ENCODE results near the gene RNPEP. TPM values are rescaled to one million over a fixed set of nuclear protein-coding genes. Genes with fewer than 3 reads are reported as not detected.
A peak's percentile ranks its signal among the peaks of the same experiment; 100 is the strongest.

The RNPEP gene
- total RNA-seq, 2 experiments from 2014 or later = 14.7 to 52.1 TPM

DNA sequence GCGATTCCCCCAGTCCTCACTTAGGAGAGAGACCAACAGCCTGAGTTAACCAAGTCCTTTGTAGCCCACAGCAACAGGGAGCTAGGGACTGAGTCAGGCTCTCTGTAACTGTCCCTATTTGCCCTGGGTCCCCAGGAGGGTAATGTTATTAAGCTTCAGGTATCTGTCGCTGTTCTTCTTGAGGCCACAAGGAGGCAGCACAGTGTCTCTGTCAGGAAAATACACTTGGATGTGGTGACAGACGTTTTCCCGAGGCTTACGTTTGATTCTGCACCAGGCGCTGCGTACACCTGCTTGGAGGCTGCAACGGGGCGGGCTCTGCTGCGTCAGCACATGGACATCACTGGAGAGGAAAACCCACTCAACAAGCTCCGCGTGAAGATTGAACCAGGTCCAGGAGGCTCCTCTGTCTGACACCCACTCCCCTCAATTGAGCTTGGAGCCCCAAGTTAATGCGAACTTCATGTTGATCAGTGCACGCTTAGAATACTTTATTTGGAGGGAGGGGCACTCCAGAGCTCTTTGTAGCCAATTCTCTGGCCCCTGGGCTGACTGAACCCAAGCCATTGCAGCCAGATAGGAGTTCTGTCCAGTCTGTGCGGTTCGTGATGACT is 17.3 kb downstream of the RNPEP start:
- no peaks in the 10 kb centered on the region for H3K4me1 ChIP-seq (ENCODE audit: insufficient read depth, low read length, poor library complexity, severe bottlenecking)
- no peaks in the 10 kb centered on the region for H4K20me1 ChIP-seq (ENCODE audit: insufficient read depth, low read length)
- POLR2A ChIA-PET = interaction anchor here (0.6 kb wide), 1 partner anchor 133 kb away, joined by 4 read pairs; no protein-coding TSS in a partner anchor
- no TSS peak for BruUV-seq (replicated peaks)
- no peaks in the 10 kb centered on the region for H3K79me2 ChIP-seq (ENCODE audit: insufficient read depth, low read depth, low read length)
- CTCF ChIA-PET (ENCODE audit: unreplicated experiment) = interaction anchor here (0.5 to 1.0 kb wide), 5 partner anchors 13 to 189 kb away, joined by 3 to 6 read pairs (median 3); no protein-coding TSS in a partner anchor
- no peak overlapping the region for H3K4me2 ChIP-seq (ENCODE audit: low read length)
- H2AFZ ChIP-seq (ENCODE audit: low read length) = no peak overlapping the region
- no peak overlapping the region for H3K27ac ChIP-seq (ENCODE audit: low read depth, low read length, poor library complexity, severe bottlenecking)
- DNase-seq (ENCODE audit: low spot score) = peak; percentile 59
- H3K4me3 ChIP-seq (ENCODE audit: low read depth, low read length, poor library complexity, severe bottlenecking) = no peak overlapping the region
- no peaks in the 10 kb centered on the region for H3K9me3 ChIP-seq (ENCODE audit: low read length)
- no peaks in the 10 kb centered on the region for H3K36me3 ChIP-seq (ENCODE audit: insufficient read depth, low read length)
- intact Hi-C loops (cut with micrococcal nuclease; ENCODE audit: unreplicated experiment) = no loop called here
- H3K9me2 ChIP-seq (ENCODE audit: insufficient read depth, low read length) = no peaks in the 10 kb centered on the region
- TF ChIP-seq, protein P1, sequence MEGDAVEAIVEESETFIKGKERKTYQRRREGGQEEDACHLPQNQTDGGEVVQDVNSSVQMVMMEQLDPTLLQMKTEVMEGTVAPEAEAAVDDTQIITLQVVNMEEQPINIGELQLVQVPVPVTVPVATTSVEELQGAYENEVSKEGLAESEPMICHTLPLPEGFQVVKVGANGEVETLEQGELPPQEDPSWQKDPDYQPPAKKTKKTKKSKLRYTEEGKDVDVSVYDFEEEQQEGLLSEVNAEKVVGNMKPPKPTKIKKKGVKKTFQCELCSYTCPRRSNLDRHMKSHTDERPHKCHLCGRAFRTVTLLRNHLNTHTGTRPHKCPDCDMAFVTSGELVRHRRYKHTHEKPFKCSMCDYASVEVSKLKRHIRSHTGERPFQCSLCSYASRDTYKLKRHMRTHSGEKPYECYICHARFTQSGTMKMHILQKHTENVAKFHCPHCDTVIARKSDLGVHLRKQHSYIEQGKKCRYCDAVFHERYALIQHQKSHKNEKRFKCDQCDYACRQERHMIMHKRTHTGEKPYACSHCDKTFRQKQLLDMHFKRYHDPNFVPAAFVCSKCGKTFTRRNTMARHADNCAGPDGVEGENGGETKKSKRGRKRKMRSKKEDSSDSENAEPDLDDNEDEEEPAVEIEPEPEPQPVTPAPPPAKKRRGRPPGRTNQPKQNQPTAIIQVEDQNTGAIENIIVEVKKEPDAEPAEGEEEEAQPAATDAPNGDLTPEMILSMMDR (conservative IDR thresholded peaks at IDR 0.05; ENCODE audit: low read length) = peak; percentile 82
- TF ChIP-seq EZH2phosphoT487 (IDR thresholded peaks at IDR 0.05; ENCODE audit: borderline replicate concordance, low read depth, low read length) = no peak

DNA sequence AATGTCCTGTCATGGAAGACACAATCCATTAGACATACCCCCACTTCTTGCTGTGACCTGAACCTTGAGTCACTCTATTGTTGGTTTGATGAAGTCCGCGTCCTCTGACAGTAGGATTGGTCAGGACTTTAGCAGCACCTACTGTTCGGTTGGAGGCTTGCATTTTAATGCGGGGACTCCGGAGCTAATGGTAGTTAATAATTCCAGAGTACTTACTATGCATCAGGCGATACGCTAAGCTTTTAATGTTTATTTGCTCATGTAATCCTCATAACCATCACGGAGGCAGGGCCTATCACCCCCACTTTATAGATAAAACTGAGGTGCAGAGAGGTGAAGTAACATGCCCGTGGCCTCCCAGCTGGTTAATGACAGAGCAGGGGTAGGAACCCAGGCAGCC is 20.1 kb downstream of the RNPEP start:
- intact Hi-C loops (cut with micrococcal nuclease; ENCODE audit: unreplicated experiment) = no loop called here
- BruUV-seq (replicated peaks) = no TSS peak
- Histone ChIP-seq H3K27ac (ENCODE audit: low read depth, low read length, poor library complexity, severe bottlenecking) (no peak overlapping the region), H3K36me3 (ENCODE audit: insufficient read depth, low read length) (no peaks in the 10 kb centered on the region), H3K4me3 (ENCODE audit: low read depth, low read length, poor library complexity, severe bottlenecking) (no peak overlapping the region), H3K4me1 (ENCODE audit: insufficient read depth, low read length, poor library complexity, severe bottlenecking) (no peaks in the 10 kb centered on the region), H3K9me2 (ENCODE audit: insufficient read depth, low read length) (no peaks in the 10 kb centered on the region), H2AFZ (ENCODE audit: low read length) (no peak overlapping the region), H4K20me1 (ENCODE audit: insufficient read depth, low read length) (no peaks in the 10 kb centered on the region), H3K79me2 (ENCODE audit: insufficient read depth, low read depth, low read length) (no peaks in the 10 kb centered on the region), H3K9me3 (ENCODE audit: low read length) (no peaks in the 10 kb centered on the region), H3K4me2 (ENCODE audit: low read length) (no peak overlapping the region)
- TF ChIP-seq, protein P1 (conservative IDR thresholded peaks at IDR 0.05; ENCODE audit: low read length) = 0 out of 2 replicates have a peak, but pooled peaks have one; percentile 20
- no peak for TF ChIP-seq EZH2phosphoT487 (IDR thresholded peaks at IDR 0.05; ENCODE audit: borderline replicate concordance, low read depth, low read length)
- ChIA-PET CTCF (ENCODE audit: unreplicated experiment) (no interaction called here), POLR2A (no interaction called here)
- no peak for DNase-seq (ENCODE audit: low spot score)

DNA sequence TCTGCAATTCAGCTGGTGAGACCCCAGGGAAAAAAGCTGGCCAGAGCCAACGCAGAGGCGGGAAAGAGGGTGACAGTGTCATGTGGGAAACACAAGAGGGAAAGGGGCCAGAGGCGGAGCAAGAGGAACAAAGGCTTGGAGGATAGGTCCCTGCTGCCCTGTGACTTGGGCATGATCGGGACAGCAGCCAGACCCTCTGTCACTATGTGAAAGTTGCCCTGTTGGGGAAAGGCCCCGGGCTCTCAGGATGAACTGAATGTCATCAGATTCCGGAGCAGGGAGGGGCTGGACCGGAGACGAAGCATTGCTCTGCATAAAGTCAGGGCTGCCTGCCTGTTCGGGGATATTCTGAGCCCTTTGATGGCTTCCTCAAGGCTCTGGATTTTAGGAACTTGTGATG is 22.3 kb downstream of the RNPEP start:
- H4K20me1 ChIP-seq (ENCODE audit: insufficient read depth, low read length) = no peaks in the 10 kb centered on the region
- POLR2A ChIA-PET = interaction anchor here (0.6 kb wide), 1 partner anchor 233 kb away, joined by 4 read pairs; no protein-coding TSS in a partner anchor
- intact Hi-C loops (cut with micrococcal nuclease; ENCODE audit: unreplicated experiment) = no loop called here
- H2AFZ ChIP-seq (ENCODE audit: low read length) = no peak overlapping the region
- H3K9me2 ChIP-seq (ENCODE audit: insufficient read depth, low read length) = no peaks in the 10 kb centered on the region
- no peak overlapping the region for H3K4me2 ChIP-seq (ENCODE audit: low read length)
- no peaks in the 10 kb centered on the region for H3K9me3 ChIP-seq (ENCODE audit: low read length)
- H3K79me2 ChIP-seq (ENCODE audit: insufficient read depth, low read depth, low read length) = no peaks in the 10 kb centered on the region
- DNase-seq (ENCODE audit: low spot score) = no peak
- no peaks in the 10 kb centered on the region for H3K36me3 ChIP-seq (ENCODE audit: insufficient read depth, low read length)
- BruUV-seq (replicated peaks) = no TSS peak
- H3K4me1 ChIP-seq (ENCODE audit: insufficient read depth, low read length, poor library complexity, severe bottlenecking) = peaks cover 1% of the 10 kb centered on the region
- H3K4me3 ChIP-seq (ENCODE audit: low read depth, low read length, poor library complexity, severe bottlenecking) = no peak overlapping the region
- TF ChIP-seq, protein P1 (conservative IDR thresholded peaks at IDR 0.05; ENCODE audit: low read length) = no peak
- no peak for TF ChIP-seq EZH2phosphoT487 (IDR thresholded peaks at IDR 0.05; ENCODE audit: borderline replicate concordance, low read depth, low read length)
- CTCF ChIA-PET (ENCODE audit: unreplicated experiment) = no interaction called here
- no peak overlapping the region for H3K27ac ChIP-seq (ENCODE audit: low read depth, low read length, poor library complexity, severe bottlenecking)
